H1 (cell line): ENCODE results near the gene UBXN11. TPM values are rescaled to one million over a fixed set of nuclear protein-coding genes. Genes with fewer than 3 reads are reported as not detected.

ENCODE experiments used
- CTCF ChIA-PET: fragments of 300-600 bp; sonication (Branson Sonifier 250); formaldehyde crosslinking; loops from one replicate; lab custom pipeline; 2021; ENCODE audit not compliant: partially characterized antibody; lab: Charles Lee
- POLR2A ChIA-PET: fragments of 300-600 bp; sonication (Branson Sonifier 250); formaldehyde crosslinking; loops from one replicate; lab custom pipeline; 2021; ENCODE audit warnings: inconsistent platforms; ENCODE audit not compliant: partially characterized antibody; lab: Charles Lee
- DNase-seq, 2 experiments: peaks; one replicate each; pipeline versions ENCODE4 v3.0.0 to v3.0.0-alpha.2; 2010 to 2022; ENCODE audit warnings: low spot score in 2 of 2, low read depth in 1 of 2, mixed read lengths in 1 of 2
- FAIRE-seq: peaks from 2 replicates; lab custom pipeline; 2011; peaks lifted over from hg19 to GRCh38; lab: Jason Lieb, UNC
- H2AFZ ChIP-seq: 2 replicates; pipeline ENCODE4 v1.8.1; 2012; ENCODE audit warnings: low read length, inconsistent platforms
- H2AK5ac ChIP-seq: 2 replicates; pipeline ENCODE4 v1.6.1; 2013; ENCODE audit warnings: low read depth, low read length
- H2BK120ac ChIP-seq: replicated peaks from 2 replicates; pipeline ENCODE3; 2013; ENCODE audit warnings: low read depth, low read length, inconsistent platforms
- H2BK12ac ChIP-seq: 2 replicates; pipeline ENCODE4 v1.6.1; 2013; ENCODE audit warnings: low read depth, low read length
- H2BK15ac ChIP-seq: 2 replicates; pipeline ENCODE4 v1.6.1; 2013; ENCODE audit warnings: low read length
- H2BK20ac ChIP-seq: 2 replicates; pipeline ENCODE4 v1.6.1; 2013; ENCODE audit warnings: low read length
- H2BK5ac ChIP-seq: 2 replicates; pipeline ENCODE4 v1.6.1; 2013; ENCODE audit warnings: low read depth, low read length
- H3K14ac ChIP-seq: 2 replicates; pipeline ENCODE4 v1.6.1; 2013; ENCODE audit warnings: inconsistent platforms; ENCODE audit not compliant: insufficient read length
- H3K18ac ChIP-seq: 2 replicates; pipeline ENCODE4 v1.6.1; 2013; ENCODE audit warnings: low read length; ENCODE audit errors: extremely low read depth
- H3K23ac ChIP-seq: 2 replicates; pipeline ENCODE4 v1.6.1; 2013; ENCODE audit warnings: inconsistent platforms; ENCODE audit not compliant: insufficient read length
- H3K23me2 ChIP-seq: 2 replicates; pipeline ENCODE4 v1.6.1; 2013; ENCODE audit warnings: low read depth, low read length
- H3K27ac ChIP-seq: 2 replicates; pipeline ENCODE4 v1.6.1; 2011; ENCODE audit warnings: low read depth, low read length, inconsistent platforms
- H3K27me3 ChIP-seq, 4 experiments: replicated peaks in 1 of 4; 1 replicate in 1 of 4; 2 replicates in 3 of 4; pipeline versions ENCODE4 v1.6.1 to v1.8.1; 2011 to 2013; ENCODE audit warnings: low read length in 3 of 4, mild to moderate bottlenecking in 3 of 4, inconsistent platforms in 2 of 4, mixed read lengths in 2 of 4, moderate library complexity in 1 of 4; ENCODE audit not compliant: control insufficient read depth in 3 of 4, insufficient read depth in 3 of 4; ENCODE audit errors: extremely low read depth in 1 of 4
- H3K36me3 ChIP-seq, 4 experiments: 2 replicates each; pipeline versions ENCODE4 v1.6.1 to v1.8.1; 2011 to 2013; ENCODE audit warnings: mild to moderate bottlenecking in 4 of 4, low read length in 3 of 4, moderate library complexity in 2 of 4, control low read depth in 1 of 4, inconsistent platforms in 1 of 4; ENCODE audit not compliant: insufficient read depth in 4 of 4, control insufficient read depth in 2 of 4
- H3K4ac ChIP-seq: replicated peaks from 2 replicates; pipeline ENCODE3; 2013; ENCODE audit warnings: low read length, low read depth, mixed read lengths, inconsistent platforms; ENCODE audit not compliant: insufficient read length
- H3K4me1 ChIP-seq, 4 experiments: replicated peaks in 1 of 4; 1 replicate in 1 of 4; 2 replicates in 3 of 4; pipeline versions ENCODE4 v1.6.1 to v1.8.1; 2011 to 2013; ENCODE audit warnings: low read length in 3 of 4, inconsistent platforms in 2 of 4, mixed read lengths in 1 of 4; ENCODE audit not compliant: insufficient read depth in 4 of 4, control insufficient read depth in 3 of 4
- H3K4me2 ChIP-seq, 2 experiments: 2 replicates each; pipeline versions ENCODE4 v1.6.1 to v1.8.1; 2011 to 2013; ENCODE audit warnings: low read depth in 2 of 2, low read length in 2 of 2, control low read depth in 1 of 2, inconsistent platforms in 1 of 2, mild to moderate bottlenecking in 1 of 2; ENCODE audit not compliant: insufficient read depth in 1 of 2
- H3K4me3 ChIP-seq, 4 experiments: fragments of 200-600, 300-600 bp in 1 of 4; sonication (generic), shearing (Covaris generic), sonication (Bioruptor Twin) in 1 of 4; 2 replicates each; pipeline versions ENCODE4 v1.5.1 to v1.8.1; 2011 to 2016; ENCODE audit warnings: low read length in 4 of 4, low read depth in 3 of 4, control low read depth in 2 of 4, inconsistent platforms in 2 of 4, mild to moderate bottlenecking in 2 of 4, mixed read lengths in 1 of 4, moderate library complexity in 1 of 4; ENCODE audit not compliant: insufficient read depth in 2 of 4; ENCODE audit errors: extremely low read depth in 1 of 4
- H3K56ac ChIP-seq: replicated peaks from 2 replicates; pipeline ENCODE3; 2013; ENCODE audit warnings: low read depth, mild to moderate bottlenecking, mixed read lengths, low read length, inconsistent platforms; ENCODE audit not compliant: insufficient read length
- H3K79me1 ChIP-seq: 2 replicates; pipeline ENCODE4 v1.6.1; 2013; ENCODE audit warnings: low read depth, low read length, control low read depth
- H3K79me2 ChIP-seq, 2 experiments: 2 replicates each; pipeline versions ENCODE4 v1.6.1 to v1.8.1; 2012 to 2013; ENCODE audit warnings: low read length in 2 of 2, mild to moderate bottlenecking in 2 of 2, inconsistent platforms in 1 of 2; ENCODE audit not compliant: insufficient read depth in 2 of 2, control insufficient read depth in 1 of 2
- H3K9ac ChIP-seq, 4 experiments: replicated peaks in 1 of 4; 1 replicate in 1 of 4; 2 replicates in 3 of 4; pipeline versions ENCODE4 v1.6.1 to v1.8.1; 2011 to 2013; ENCODE audit warnings: low read depth in 3 of 4, low read length in 3 of 4, control low read depth in 2 of 4, mild to moderate bottlenecking in 2 of 4, moderate library complexity in 2 of 4, inconsistent platforms in 1 of 4; ENCODE audit errors: extremely low read depth in 1 of 4
- H3K9me3 ChIP-seq, 2 experiments: 2 replicates each; pipeline versions ENCODE4 v1.6.1 to v1.8.1; 2012 to 2013; ENCODE audit warnings: mild to moderate bottlenecking in 2 of 2, moderate library complexity in 2 of 2, control low read depth in 1 of 2, inconsistent platforms in 1 of 2, low read depth in 1 of 2, low read length in 1 of 2, mixed read lengths in 1 of 2; ENCODE audit not compliant: insufficient read depth in 2 of 2
- H4K20me1 ChIP-seq, 2 experiments: replicated peaks in 1 of 2; 2 replicates each; pipeline versions ENCODE3 to v1.8.1; 2011 to 2013; ENCODE audit warnings: inconsistent platforms in 2 of 2, low read length in 2 of 2, mild to moderate bottlenecking in 1 of 2; ENCODE audit not compliant: insufficient read depth in 2 of 2, control insufficient read depth in 1 of 2
- H4K5ac ChIP-seq: 2 replicates; pipeline ENCODE4 v1.6.1; 2013; ENCODE audit warnings: low read length, low read depth, mixed read lengths, inconsistent platforms; ENCODE audit not compliant: insufficient read length
- H4K8ac ChIP-seq: 2 replicates; pipeline ENCODE4 v1.8.0; 2013; ENCODE audit warnings: mild to moderate bottlenecking, moderate library complexity, low read length, inconsistent platforms; ENCODE audit not compliant: insufficient read depth; ENCODE audit errors: extremely low read depth
- H4K91ac ChIP-seq: replicated peaks from 2 replicates; pipeline ENCODE3; 2013; ENCODE audit warnings: low read length, mixed read lengths, inconsistent platforms; ENCODE audit not compliant: insufficient read length
- BRCA1 ChIP-seq: IDR thresholded peaks from 2 replicates; pipeline ENCODE4 v1.6.1; 2012; ENCODE audit warnings: low read depth, low read length, improper control_type of control experiment
- CBX8 ChIP-seq: fragments of 300-800, 300-1000 bp; sonication (generic); IDR thresholded peaks from 2 replicates; pipeline ENCODE4 v1.7.1; 2016; ENCODE audit warnings: low read depth, low read length, borderline replicate concordance
- E2F6 ChIP-seq: IDR thresholded peaks from 2 replicates; pipeline ENCODE4 v1.6.1; 2012; ENCODE audit warnings: inconsistent platforms
- EZH2 ChIP-seq: fragments of 200-600 bp; sonication (generic); IDR thresholded peaks from 2 replicates; pipeline ENCODE4 v1.7.1; 2012; ENCODE audit warnings: low read depth, mild to moderate bottlenecking, moderate library complexity, low read length, inconsistent platforms; ENCODE audit not compliant: severe bottlenecking
- FOSL1 ChIP-seq: IDR thresholded peaks from 2 replicates; pipeline ENCODE4 v1.6.1; 2011; ENCODE audit warnings: mild to moderate bottlenecking, low read depth, low read length, moderate library complexity; ENCODE audit not compliant: insufficient read depth
- JUN ChIP-seq: IDR thresholded peaks from 2 replicates; pipeline ENCODE4 v1.6.1; 2011; ENCODE audit warnings: low read depth, mild to moderate bottlenecking, improper control_type of control experiment, low read length
- NRF1 ChIP-seq: IDR thresholded peaks from 2 replicates; pipeline ENCODE4 v1.6.1; 2011; ENCODE audit warnings: mild to moderate bottlenecking, low read depth, low read length, improper control_type of control experiment
- POLR2AphosphoS5 ChIP-seq: IDR thresholded peaks from 2 replicates; pipeline ENCODE4 v1.6.1; 2011; ENCODE audit warnings: low read depth, low read length
- RFX5 ChIP-seq: IDR thresholded peaks from 2 replicates; pipeline ENCODE4 v1.6.1; 2011; ENCODE audit warnings: low read depth, low read length, improper control_type of control experiment, borderline replicate concordance
- SIN3A ChIP-seq, 2 experiments: IDR thresholded peaks in 1 of 2; conservative IDR thresholded peaks in 1 of 2; 2 replicates each; pipeline ENCODE4 v1.6.1; 2011 to 2012; ENCODE audit warnings: low read length in 2 of 2, improper control_type of control experiment in 1 of 2, low read depth in 1 of 2, mild to moderate bottlenecking in 1 of 2
- TEAD4 ChIP-seq: IDR thresholded peaks from 2 replicates; pipeline ENCODE4 v1.6.1; 2012; ENCODE audit warnings: low read depth, low read length, inconsistent platforms, mixed read lengths
- USF2 ChIP-seq: IDR thresholded peaks from 2 replicates; pipeline ENCODE4 v1.6.1; 2011; ENCODE audit warnings: low read length, improper control_type of control experiment
- WGBS, 2 experiments: shearing (Covaris generic) in 1 of 2; methylation state at CpG; one replicate each; pipeline versions ENCODE4 v1.1.6 to v1.1.7; 2013 to 2015; ENCODE audit warnings: low lambda C conversion rate in 2 of 2, mixed read lengths in 2 of 2, inconsistent platforms in 1 of 2, low coverage in 1 of 2, missing lambda C conversion rate in 1 of 2; ENCODE audit not compliant: insufficient replicate concordance in 2 of 2, insufficient coverage in 1 of 2, insufficient read length in 1 of 2; ENCODE audit errors: extremely low coverage in 1 of 2, missing lambda C conversion rate in 1 of 2; 5-methylcytosine and 5-hydroxymethylcytosine counted together
- polyA plus RNA-seq, 7 experiments: library from polyadenylated mRNA; depleted of rRNA in 3 of 7; stranded (reverse) in 5 of 7; unstranded in 2 of 7; fragments of >200 nt in 5 of 7; fragments of 200-250 nt in 2 of 7; gene quantifications; 1 replicate in 5 of 7; 2 replicates in 1 of 7; 4 replicates in 1 of 7; pipeline versions ENCODE4 v1.2.1 to v1.2.3, GENCODE V29; 2011 to 2013; ENCODE audit warnings: missing spikeins in 2 of 7, mixed read lengths in 2 of 7
- total RNA-seq: library from RNA; stranded (reverse); fragmentation: NEBNext Ultra II Directional; extraction: Animal tissue kit (Norgen Biotek cat#: 25700); gene quantifications from 2 replicates; pipeline ENCODE4 v1.2.1, GENCODE V29; 2021

UBXN11 gene
- total and polyA plus RNA-seq, 2 of the 8 experiments (the other 6 are each of a cell fraction or from before 2014, with no cell fraction given): 6.3 to 10.4 TPM

DNA sequence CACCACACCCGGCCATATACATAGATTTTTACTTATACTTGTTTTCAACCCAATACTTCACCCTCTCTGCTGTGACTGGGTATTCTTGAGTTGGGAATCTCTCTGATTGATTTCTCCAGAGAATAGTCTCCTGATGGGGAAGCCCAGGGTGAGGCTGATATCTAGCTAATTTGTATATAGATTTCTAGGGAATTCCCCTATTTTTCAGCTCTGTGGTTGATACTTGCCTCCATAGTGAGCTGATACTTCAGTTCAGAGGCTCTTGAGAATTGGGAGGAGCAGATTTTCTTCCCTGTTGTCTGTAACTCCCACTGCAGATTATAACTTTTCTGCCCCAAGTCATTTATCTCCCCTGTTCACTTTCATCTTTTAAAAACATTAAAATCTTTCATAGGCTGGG is 41.0 kb downstream of the UBXN11 start:
- Histone ChIP-seq H3K36me3 (peaks cover 11 to 56% (median 33%) of the 10 kb centered on the region in 4 experiments), H4K20me1 (peaks cover 2 to 4% of the 10 kb centered on the region in 2 experiments), H3K9ac (no peak overlapping the region), H3K79me2 (no peaks in the 10 kb centered on the region), H3K4ac (no peak overlapping the region), H2BK12ac (no peak overlapping the region), H2BK15ac (no peak overlapping the region), H3K56ac (no peak overlapping the region), H2BK120ac (no peak overlapping the region), H2AK5ac (no peak overlapping the region), H2BK20ac (no peak overlapping the region), H4K91ac (no peak overlapping the region), H3K4me1 (no peaks in the 10 kb centered on the region), H3K4me3 (no peak overlapping the region), H3K27ac (no peak overlapping the region), H3K4me2 (no peak overlapping the region), H3K14ac (no peak overlapping the region), H4K5ac (no peak overlapping the region), H3K9me3 (no peaks in the 10 kb centered on the region), H3K79me1 (no peaks in the 10 kb centered on the region), H2BK5ac (no peak overlapping the region), H3K23me2 (no peaks in the 10 kb centered on the region), H3K23ac (no peak overlapping the region), H2AFZ (no peak overlapping the region), H3K27me3 (no peaks in the 10 kb centered on the region), H3K18ac (no peak overlapping the region), H4K8ac (no peak overlapping the region)
- ChIA-PET CTCF (interaction anchor here (0.9 to 4.5 kb wide), 3 partner anchors 8 to 142 kb away, joined by 3 to 21 read pairs (median 3); no protein-coding TSS in a partner anchor), POLR2A (interaction anchor here (1.4 kb wide), 1 partner anchor 9 kb away, joined by 3 read pairs; no protein-coding TSS in a partner anchor)
- WGBS, 2 experiments: 89% methylated on average over 1 of the region's 1 CpG; no CpG with 5 or more reads in 1 of the 2 experiments
- no peak for FAIRE-seq
- no peak for DNase-seq
- TF ChIP-seq CBX8 (no peak), POLR2AphosphoS5 (no peak), E2F6 (no peak), RFX5 (no peak), TEAD4 (no peak), BRCA1 (no peak), FOSL1 (no peak), NRF1 (no peak), USF2 (no peak), EZH2 (no peak), SIN3A (conservative IDR thresholded peaks at IDR 0.05 in 1 of 2, IDR thresholded peaks at IDR 0.05 in 1 of 2; ENCODE audit: low read depth in 1 of 2, low read length in 2 of 2) (no peak), JUN (no peak)
